Stimulated activated naive CD8-positive, alpha-beta T cell treated with anti-CD3 and anti-CD28 coated beads, Interleukin-15, Interleukin-2, amounts not matched to agents 100 ng/mL and 50 ng/mL, for 24 hours (primary cell): ENCODE data around the gene GALNT6.

Experiments used
- H3K27ac Mint-ChIP-seq: one replicate; pipeline ENCODE4 v1.8.0; 2021; ENCODE audit warnings: mild to moderate bottlenecking, mixed read lengths
- H3K27me3 Mint-ChIP-seq: one replicate; pipeline ENCODE4 v1.8.0; 2021; ENCODE audit warnings: mixed read lengths
- H3K36me3 Mint-ChIP-seq: one replicate; pipeline ENCODE4 v1.8.0; 2021; ENCODE audit warnings: low read depth, mixed read lengths
- H3K4me1 Mint-ChIP-seq: one replicate; pipeline ENCODE4 v1.8.0; 2021; ENCODE audit warnings: low read depth, mixed read lengths
- H3K4me3 Mint-ChIP-seq: one replicate; pipeline ENCODE4 v1.8.0; 2021; ENCODE audit warnings: mild to moderate bottlenecking, mixed read lengths
- H3K9me3 Mint-ChIP-seq: one replicate; pipeline ENCODE4 v1.8.0; 2021; ENCODE audit warnings: mixed read lengths

Gene GALNT6

DNA sequence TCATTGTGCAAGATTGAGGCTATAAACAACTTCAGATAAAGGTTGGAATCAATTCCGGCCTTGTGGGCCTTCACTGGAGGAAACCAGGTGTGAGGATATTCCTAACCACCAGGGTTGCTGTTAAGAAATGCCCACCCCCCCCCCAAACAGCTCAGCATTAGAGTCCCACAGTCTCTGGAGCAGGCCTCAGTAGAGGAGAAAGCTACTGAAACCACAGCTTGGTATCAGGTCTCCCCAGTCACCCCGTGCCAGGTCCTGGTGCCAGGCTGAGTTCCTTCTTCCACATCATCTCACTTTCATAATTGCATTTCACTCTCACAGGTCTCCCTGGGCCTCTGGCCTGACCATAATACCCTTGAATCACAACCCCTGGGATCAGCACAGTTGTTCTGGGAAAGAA lies 12.5 kb downstream of the GALNT6 start:
- Mint-ChIP-seq H3K36me3 (peaks cover 80% of the 10 kb centered on the region), H3K4me3 (no peak overlapping the region), H3K9me3 (no peaks in the 10 kb centered on the region), H3K4me1 (peaks cover 31% of the 10 kb centered on the region), H3K27me3 (no peaks in the 10 kb centered on the region), H3K27ac (peak overlapping the region; percentile 38)

DNA sequence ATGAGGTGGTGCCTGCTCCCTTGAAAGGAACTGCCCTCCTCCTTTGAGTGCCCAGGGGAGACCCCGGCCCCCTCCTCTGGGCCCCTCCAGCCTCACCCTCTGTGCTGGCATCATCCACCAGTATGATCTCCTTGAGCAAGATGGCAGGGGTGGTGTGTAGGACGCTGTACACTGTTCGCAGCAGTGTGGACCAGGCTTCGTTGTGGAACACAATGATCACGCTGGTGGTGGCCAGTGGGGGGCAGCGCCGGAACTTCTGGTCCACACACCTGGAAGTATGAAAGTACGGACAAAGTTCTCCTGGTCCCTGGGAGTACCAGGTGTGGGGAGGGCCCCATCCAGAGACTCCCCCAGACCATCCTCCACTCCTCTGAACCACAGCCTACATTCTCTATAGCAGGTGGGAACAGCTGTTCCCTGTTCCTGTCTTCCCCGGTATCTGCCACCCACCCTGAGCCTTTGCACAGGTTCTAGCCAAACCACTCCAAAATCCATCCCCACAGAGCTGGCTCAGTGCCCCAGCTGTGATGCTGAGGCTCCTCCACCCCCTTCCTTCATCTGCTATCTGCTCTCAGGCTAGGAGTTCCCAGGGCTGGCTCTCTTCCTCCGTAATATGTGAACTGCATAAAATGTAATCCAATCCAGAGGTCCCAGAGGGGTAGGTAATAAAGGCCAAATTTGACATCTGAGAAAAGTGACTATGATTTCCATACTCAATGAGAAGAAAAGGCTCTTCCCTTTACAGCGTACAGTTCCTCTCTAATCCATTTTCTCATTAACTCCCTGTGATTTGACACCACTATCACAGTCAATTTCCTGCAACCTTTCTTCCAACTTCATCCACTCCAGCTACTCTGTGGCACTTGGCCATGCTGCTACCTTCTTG lies 13.9 kb downstream of the GALNT6 start:
- no peak overlapping the region for H3K27ac Mint-ChIP-seq
- H3K4me3 Mint-ChIP-seq = no peak overlapping the region
- no peaks in the 10 kb centered on the region for H3K27me3 Mint-ChIP-seq
- peaks cover 31% of the 10 kb centered on the region for H3K4me1 Mint-ChIP-seq
- H3K36me3 Mint-ChIP-seq = peaks cover 82% of the 10 kb centered on the region
- no peaks in the 10 kb centered on the region for H3K9me3 Mint-ChIP-seq

DNA sequence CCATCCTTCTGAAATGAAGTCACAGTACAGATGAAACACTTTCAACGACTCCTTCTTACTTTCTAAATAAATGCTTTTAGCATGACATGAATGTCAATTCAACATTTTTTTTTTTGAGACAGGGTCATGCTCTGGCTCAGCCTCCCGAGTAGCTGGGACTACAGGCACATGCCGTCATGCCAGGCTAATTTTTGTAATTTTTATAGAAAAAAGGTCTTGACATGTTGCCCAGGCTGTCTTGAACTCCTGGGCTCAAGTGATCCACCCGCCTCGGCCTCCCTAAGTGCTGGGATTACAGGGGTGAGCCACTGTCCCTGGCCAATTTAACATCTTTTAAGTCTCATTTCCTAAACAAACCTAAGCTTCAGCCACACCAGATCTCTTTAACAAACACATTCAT lies 16.4 kb downstream of the GALNT6 start:
- H3K27me3 Mint-ChIP-seq = no peaks in the 10 kb centered on the region
- H3K27ac Mint-ChIP-seq = no peak overlapping the region
- no peak overlapping the region for H3K4me3 Mint-ChIP-seq
- H3K4me1 Mint-ChIP-seq = peaks cover 46% of the 10 kb centered on the region
- H3K9me3 Mint-ChIP-seq = no peaks in the 10 kb centered on the region
- H3K36me3 Mint-ChIP-seq = peaks cover 75% of the 10 kb centered on the region

DNA sequence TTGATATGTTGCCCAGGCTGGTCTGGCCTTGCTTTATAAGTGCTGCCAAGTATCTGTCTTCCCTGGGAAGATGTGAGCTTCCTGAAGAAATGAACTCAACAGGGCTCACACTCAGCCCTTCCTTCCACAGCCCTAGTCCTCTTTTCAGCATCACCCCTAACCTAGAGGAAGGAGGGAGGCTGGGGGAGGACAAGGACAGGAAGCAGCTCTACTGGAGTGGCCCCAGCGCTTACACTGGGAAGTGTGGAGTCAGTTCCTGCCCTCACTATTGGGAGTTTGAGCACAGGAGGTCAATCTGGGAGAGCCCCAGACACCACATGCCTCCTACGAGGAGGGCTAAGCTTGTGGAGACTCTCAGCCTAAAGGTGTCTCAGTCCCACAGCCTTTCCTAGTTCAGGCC lies 16.8 kb downstream of the GALNT6 start:
- Mint-ChIP-seq H3K4me1 (peaks cover 51% of the 10 kb centered on the region), H3K27ac (no peak overlapping the region), H3K36me3 (peaks cover 74% of the 10 kb centered on the region), H3K9me3 (no peaks in the 10 kb centered on the region), H3K27me3 (no peaks in the 10 kb centered on the region), H3K4me3 (no peak overlapping the region)

DNA sequence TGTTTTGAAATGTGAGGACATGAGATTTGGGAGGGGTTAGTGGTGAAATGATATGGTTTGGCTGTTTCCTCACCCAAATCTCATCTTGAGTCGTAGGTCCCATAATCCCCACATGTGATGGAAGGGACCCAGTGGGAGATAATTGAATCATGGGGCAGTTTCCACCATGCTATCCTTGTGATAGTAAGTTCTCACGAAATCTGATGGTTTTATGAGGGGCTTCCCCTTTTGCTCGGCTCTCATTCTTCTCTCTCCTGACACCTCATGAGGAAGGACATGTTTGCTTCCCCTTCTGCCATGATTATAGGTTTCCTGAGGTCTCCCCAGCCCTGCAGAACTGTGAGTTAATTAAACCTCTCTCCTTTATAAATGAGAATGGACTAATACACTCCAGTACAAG lies 18.0 kb downstream of the GALNT6 start:
- Mint-ChIP-seq H3K9me3 (no peaks in the 10 kb centered on the region), H3K4me1 (peaks cover 62% of the 10 kb centered on the region), H3K4me3 (no peak overlapping the region), H3K36me3 (peaks cover 68% of the 10 kb centered on the region), H3K27ac (peak overlapping the region; percentile 80), H3K27me3 (no peaks in the 10 kb centered on the region)

DNA sequence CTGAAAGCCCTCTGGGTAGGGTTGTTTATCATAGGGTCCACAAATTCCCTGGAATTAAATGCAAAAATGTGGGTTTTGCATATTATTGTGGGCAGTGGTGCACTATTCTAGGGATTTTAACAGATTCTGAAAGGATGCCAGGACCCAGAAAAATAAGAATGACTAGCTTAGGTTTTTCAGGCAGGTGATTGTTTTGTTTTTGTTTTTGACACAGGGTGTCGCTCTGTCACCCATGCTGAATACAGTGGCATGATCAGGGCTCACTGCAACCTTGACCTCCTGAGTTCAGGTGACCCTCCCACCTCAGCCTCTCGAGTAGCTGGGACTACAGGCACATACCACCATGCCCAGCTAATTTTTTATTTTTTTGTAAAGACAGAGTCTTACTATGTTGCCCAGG lies 19.2 kb downstream of the GALNT6 start:
- H3K4me1 Mint-ChIP-seq = peaks cover 71% of the 10 kb centered on the region
- no peak overlapping the region for H3K4me3 Mint-ChIP-seq
- H3K27ac Mint-ChIP-seq = no peak overlapping the region
- no peaks in the 10 kb centered on the region for H3K27me3 Mint-ChIP-seq
- peaks cover 63% of the 10 kb centered on the region for H3K36me3 Mint-ChIP-seq
- no peaks in the 10 kb centered on the region for H3K9me3 Mint-ChIP-seq

DNA sequence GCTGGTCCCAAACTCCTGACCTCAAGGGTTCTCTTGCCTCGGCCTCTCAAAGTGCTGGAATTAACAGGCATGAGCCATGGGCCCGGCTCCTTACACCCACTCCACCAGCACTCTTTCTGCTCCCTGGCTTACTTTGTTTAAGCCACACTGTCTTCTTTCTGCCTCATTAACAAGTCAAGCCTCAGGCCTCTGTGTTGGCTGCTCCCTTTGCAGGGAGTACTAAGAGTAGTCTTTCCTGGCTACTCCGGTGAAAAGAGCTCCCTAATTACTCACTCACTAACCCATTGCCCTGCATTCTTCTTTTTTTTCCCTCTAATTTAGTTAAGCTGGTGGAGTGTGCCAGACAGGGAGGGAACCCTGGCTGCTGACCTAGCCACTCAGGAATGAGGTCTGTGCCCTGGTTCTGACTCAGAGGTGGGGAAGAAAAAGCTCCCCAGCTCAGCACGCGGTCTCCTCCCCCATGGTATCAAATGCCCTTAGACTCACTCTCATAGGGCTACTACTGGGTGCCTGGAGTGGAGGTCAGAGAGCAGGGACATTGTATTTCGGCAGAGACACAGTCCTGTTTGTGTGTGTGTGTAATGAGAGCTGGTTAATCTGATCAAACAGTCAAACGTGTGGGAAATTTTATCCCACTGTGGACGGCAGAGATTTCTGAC lies 19.8 kb downstream of the GALNT6 start:
- Mint-ChIP-seq H3K27me3 (no peaks in the 10 kb centered on the region), H3K4me1 (peaks cover 71% of the 10 kb centered on the region), H3K4me3 (no peak overlapping the region), H3K9me3 (no peaks in the 10 kb centered on the region), H3K27ac (peak overlapping the region; percentile 43), H3K36me3 (peaks cover 59% of the 10 kb centered on the region)

DNA sequence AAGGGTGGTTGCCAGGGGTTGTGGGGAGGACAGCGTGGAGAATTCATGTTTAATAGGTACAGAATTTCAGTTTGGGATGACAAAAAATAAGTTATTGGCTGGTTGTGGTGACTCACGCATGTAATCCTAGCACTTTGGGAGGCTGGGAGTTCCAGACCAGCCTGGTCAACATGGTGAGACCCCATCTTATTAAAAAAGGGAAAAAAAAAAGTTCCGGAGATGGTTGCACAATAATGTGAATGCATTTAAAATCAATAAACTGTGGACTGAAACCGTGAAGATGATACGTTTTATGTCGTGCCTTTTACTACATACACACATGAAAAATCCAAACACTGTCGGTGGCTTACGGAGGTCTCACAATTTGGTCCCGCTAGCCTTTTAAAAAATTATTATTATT lies 20.5 kb downstream of the GALNT6 start:
- no peaks in the 10 kb centered on the region for H3K27me3 Mint-ChIP-seq
- H3K9me3 Mint-ChIP-seq = no peaks in the 10 kb centered on the region
- H3K36me3 Mint-ChIP-seq = peaks cover 58% of the 10 kb centered on the region
- no peak overlapping the region for H3K27ac Mint-ChIP-seq
- peaks cover 71% of the 10 kb centered on the region for H3K4me1 Mint-ChIP-seq
- H3K4me3 Mint-ChIP-seq = no peak overlapping the region

DNA sequence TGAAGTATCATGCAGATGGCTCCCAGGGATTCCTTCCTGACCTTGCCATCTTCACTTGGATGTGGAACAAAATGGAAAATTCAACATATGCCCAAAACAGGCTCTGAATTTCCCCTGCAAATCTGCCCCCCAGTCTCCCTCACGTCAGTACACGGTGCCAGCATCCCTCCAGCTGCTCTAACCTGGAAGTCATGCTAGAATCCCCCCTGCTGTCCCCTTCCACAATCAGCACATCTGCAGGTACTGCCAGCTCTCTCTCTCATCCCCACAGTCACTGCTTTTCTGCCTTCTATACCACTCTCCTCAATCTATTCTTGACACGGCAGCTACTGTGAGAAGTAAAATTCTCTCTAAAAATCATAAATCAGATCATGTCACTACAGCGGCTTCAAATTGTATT lies 21.6 kb downstream of the GALNT6 start:
- H3K4me3 Mint-ChIP-seq = peak overlapping the region; percentile 72
- H3K9me3 Mint-ChIP-seq = no peaks in the 10 kb centered on the region
- peaks cover 55% of the 10 kb centered on the region for H3K36me3 Mint-ChIP-seq
- no peaks in the 10 kb centered on the region for H3K27me3 Mint-ChIP-seq
- H3K4me1 Mint-ChIP-seq = peaks cover 68% of the 10 kb centered on the region
- H3K27ac Mint-ChIP-seq = peak overlapping the region; percentile 91

DNA sequence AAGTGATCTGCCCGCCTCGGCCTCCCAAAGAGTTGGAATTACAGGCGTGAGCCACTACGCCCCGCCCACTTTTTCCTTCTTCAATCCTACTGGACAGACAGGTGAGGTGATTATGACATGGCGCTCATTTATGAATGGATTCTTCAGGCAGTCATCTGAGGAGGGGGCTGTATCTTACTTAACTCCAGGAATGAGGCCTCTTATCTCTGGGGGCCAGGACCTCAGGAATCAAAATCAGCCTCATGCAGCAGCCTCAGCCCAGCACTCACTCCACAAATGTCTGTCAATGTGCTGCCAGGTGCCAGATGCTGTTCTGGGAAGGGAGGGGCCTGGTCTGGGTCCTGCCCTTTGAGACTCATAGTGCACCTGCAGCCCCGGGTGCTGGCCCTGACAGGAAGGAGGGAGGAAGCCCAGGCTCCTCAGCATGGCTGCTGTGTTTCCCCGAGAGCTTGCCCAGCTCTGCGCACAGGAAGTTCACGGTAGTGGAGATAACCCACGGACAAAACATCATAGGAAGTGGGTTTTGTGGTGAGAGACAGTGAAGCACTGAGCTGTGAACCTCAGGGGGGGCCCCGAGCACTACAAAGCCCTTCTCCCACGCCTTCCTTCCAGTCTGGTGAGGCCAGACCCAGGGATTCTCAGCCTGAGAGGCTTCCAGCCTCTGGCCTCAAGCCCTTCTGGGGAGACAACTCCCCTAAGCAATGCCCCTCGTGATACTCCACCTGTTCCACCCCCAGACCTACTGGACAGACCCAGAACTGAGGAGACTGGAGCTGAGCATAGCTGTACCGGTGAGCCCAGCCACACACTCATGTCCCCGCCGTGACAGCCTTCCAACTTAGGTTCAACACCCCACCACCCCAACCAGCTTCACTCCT lies 22.3 kb downstream of the GALNT6 start:
- Mint-ChIP-seq H3K4me3 (peak overlapping the region; percentile 72), H3K27ac (peak overlapping the region; percentile 91), H3K4me1 (peaks cover 63% of the 10 kb centered on the region), H3K9me3 (no peaks in the 10 kb centered on the region), H3K36me3 (peaks cover 51% of the 10 kb centered on the region), H3K27me3 (no peaks in the 10 kb centered on the region)

DNA sequence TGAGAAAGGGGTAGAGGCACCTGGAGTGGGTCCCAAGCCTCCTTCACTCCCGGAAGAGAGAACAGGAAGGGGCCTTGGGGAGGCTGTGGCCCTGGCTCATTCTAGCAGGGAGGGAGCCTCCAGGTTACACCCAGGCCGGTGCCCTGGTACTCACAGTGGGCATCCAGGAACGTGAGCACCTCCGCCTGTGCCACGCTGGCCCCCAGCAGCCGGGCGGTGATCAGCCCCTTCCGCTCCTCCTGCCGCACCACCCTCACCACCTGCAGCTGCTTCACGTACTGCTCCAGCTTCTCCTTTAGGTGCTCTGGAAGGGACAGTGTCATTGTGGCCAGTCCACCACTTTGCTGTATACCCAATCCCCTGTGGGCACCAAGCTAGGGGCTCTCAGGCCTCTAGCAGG lies 25.9 kb downstream of the GALNT6 start:
- no peaks in the 10 kb centered on the region for H3K27me3 Mint-ChIP-seq
- H3K9me3 Mint-ChIP-seq = no peaks in the 10 kb centered on the region
- peaks cover 37% of the 10 kb centered on the region for H3K36me3 Mint-ChIP-seq
- peaks cover 30% of the 10 kb centered on the region for H3K4me1 Mint-ChIP-seq
- no peak overlapping the region for H3K4me3 Mint-ChIP-seq
- H3K27ac Mint-ChIP-seq = no peak overlapping the region

DNA sequence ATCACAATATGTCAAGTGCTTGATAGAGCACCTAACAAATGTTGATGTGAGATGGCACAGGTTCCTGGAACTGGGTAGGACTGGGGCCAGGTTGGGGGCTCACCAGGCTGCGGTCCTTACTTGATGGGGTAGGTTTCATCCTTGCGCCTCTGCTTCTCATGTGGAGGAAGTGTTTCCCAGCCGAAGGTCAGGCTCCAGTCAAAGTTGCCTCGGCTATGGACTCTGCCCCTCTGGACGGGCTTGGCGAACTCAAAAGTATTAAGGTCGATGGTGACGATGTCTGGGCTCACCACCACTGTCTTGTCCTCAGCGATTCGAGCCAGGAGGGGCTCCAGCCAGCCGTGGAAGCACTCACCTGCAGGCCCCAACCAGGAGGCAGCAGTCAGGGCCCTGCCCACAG lies 27.2 kb downstream of the GALNT6 start:
- Mint-ChIP-seq H3K27ac (no peak overlapping the region), H3K36me3 (peaks cover 44% of the 10 kb centered on the region), H3K27me3 (no peaks in the 10 kb centered on the region), H3K4me3 (no peak overlapping the region), H3K9me3 (no peaks in the 10 kb centered on the region), H3K4me1 (peaks cover 17% of the 10 kb centered on the region)

DNA sequence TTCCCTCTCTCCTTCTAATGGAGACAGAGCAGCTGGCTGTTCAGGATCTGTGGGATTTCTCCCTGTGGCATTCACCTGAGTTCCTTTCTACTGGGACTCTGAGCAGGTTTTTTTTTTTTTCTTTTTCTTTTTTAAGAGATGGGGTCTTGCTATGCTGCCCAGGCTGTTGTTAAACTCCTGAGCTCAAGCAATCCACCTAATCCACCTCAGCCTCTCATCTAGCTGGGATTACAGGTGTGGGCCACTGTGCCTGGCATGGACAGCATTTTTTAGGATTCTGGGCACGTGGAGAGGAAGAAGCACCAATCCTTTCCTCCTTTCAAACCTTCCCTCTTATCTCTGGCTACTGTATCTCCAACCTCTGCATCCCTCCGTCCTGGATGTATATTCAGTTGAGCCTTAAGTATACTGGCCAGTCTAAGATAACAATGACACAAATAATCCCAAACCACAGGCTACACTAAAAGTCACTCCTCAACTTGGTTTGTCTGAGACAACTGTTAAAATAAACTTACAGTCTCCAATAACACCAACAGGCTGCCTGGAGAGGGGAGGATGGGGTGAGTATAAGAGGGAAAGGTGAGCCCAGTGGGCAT lies 28.4 kb downstream of the GALNT6 start:
- no peak overlapping the region for H3K27ac Mint-ChIP-seq
- H3K27me3 Mint-ChIP-seq = no peaks in the 10 kb centered on the region
- H3K36me3 Mint-ChIP-seq = peaks cover 50% of the 10 kb centered on the region
- no peaks in the 10 kb centered on the region for H3K9me3 Mint-ChIP-seq
- peaks cover 13% of the 10 kb centered on the region for H3K4me1 Mint-ChIP-seq
- H3K4me3 Mint-ChIP-seq = no peak overlapping the region

DNA sequence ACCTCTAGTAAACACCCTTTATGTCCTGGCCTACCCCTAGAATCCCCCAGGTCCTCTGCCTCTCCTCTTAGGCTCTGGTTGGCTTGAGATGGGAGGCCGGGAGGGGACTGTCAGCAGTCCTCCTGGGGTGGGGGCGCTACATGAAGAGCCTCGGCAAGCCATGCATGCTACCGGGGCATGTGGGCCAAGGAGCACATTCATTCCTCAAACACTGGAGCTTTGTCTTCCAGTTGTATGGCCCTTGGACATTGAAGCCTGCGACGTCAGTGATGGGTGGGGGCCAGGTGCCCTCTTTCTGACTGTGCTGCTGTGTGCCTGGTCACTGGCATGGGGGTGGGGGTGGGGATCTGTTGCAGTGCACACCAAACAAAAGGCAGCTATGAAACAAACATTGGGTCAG lies 28.9 kb downstream of the GALNT6 start:
- H3K4me1 Mint-ChIP-seq = peaks cover 13% of the 10 kb centered on the region
- H3K4me3 Mint-ChIP-seq = no peak overlapping the region
- no peaks in the 10 kb centered on the region for H3K27me3 Mint-ChIP-seq
- peaks cover 50% of the 10 kb centered on the region for H3K36me3 Mint-ChIP-seq
- no peak overlapping the region for H3K27ac Mint-ChIP-seq
- no peaks in the 10 kb centered on the region for H3K9me3 Mint-ChIP-seq
